ENCODE results near the gene OTUD5. TPM values are rescaled to one million over a fixed set of nuclear protein-coding genes. Genes with fewer than 3 reads are reported as not detected.

OTUD5 gene
- polyA plus RNA-seq, 3 donors, result 8.4 to 75.0 (median 12.4) TPM

DNA sequence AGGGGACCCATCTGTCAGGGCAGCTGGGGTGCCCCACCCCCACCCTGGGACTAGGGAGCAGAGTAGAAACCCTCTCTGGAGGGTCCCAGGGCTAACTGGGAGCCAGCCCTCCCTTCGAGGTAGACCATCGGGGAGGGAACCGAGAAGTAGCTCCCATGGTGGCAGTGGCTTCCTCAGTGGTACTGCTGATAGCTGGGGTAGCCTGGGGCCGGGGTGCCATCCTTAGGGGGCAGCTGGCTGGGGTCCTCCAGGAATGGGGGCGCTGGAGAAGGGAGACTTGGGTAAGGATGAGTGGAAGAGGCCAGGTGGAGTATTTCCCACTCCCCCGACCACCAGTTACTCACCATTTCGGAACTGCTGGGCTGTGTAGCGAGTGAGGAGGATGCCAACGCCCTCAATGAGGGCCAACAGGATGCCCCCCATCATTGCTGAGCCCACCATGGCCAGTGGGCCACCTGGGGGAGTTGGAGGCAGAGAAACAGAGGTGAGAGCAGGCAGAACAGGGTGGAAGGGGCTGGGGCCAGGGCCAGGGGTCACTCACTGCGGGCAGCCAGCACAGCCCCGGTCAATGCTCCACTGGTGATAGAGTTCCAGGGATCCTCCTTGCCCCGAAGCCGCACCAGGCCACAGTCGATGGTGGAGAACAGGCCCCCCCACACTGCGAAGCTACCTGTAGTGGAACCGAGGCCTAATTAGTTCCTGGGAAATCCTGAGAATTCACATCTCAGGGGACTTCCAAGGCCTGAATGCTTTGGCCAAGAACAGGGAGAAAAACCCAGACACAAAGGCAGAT lies 63.7 kb downstream of the OTUD5 start:
- H3K79me2 ChIP-seq (ENCODE audit: insufficient read depth, low read length), result peaks cover 22% of the 10 kb centered on the region
- H3K9ac ChIP-seq (ENCODE audit: insufficient read depth, low read length, poor library complexity, severe bottlenecking), result no peak overlapping the region
- no peak overlapping the region for H3K4me2 ChIP-seq (replicated peaks; ENCODE audit: extremely low read depth, low read length, poor library complexity, severe bottlenecking)
- intact Hi-C loops (cut with micrococcal nuclease), result loop anchor here (5.0 to 10.0 kb wide), 3 partner anchors 51 to 151 kb away; partner anchors contain the start of gene TFE3 (in 1 of the 2)
- H3K4me1 ChIP-seq (ENCODE audit: control insufficient read depth in 1 of 2, insufficient read depth in 2 of 2, low read length in 2 of 2), result peaks cover 24 to 38% of the 10 kb centered on the region in 2 donors
- no peaks in the 10 kb centered on the region for H3K27me3 ChIP-seq (ENCODE audit: control insufficient read depth in 2 of 2, insufficient read depth in 2 of 2, low read length in 2 of 2)
- peaks cover 10% of the 10 kb centered on the region for H4K20me1 ChIP-seq (ENCODE audit: insufficient read depth, low read length)
- peaks cover 12 to 24% of the 10 kb centered on the region in 2 donors for H3K36me3 ChIP-seq (replicated peaks in 1 of 2; ENCODE audit: control insufficient read depth in 1 of 2, insufficient read depth in 2 of 2, low read length in 2 of 2)
- H3K27ac Mint-ChIP-seq, result peak overlapping the region in 1 of 7 donors; percentile 50
- H3K9me3 Mint-ChIP-seq, result peaks cover 0 to 26% (median 4%) of the 10 kb centered on the region in 7 donors
- H3K4me3 ChIP-seq (replicated peaks in 1 of 3; ENCODE audit: low read depth in 2 of 3, low read length in 3 of 3), result no peak overlapping the region
- no peak overlapping the region for H3K27ac ChIP-seq (ENCODE audit: low read depth in 1 of 2, low read length in 2 of 2)
- no peaks in the 10 kb centered on the region for H3K9me3 ChIP-seq (replicated peaks in 1 of 2; ENCODE audit: control insufficient read depth in 1 of 2, insufficient read depth in 1 of 2, low read length in 2 of 2)
- WGBS (ENCODE audit: insufficient coverage), result no CpG with 5 or more reads among the region's 16 CpGs
- H3K27me3 Mint-ChIP-seq (ENCODE audit: low read depth in 3 of 3), result peaks cover 0 to 13% (median 10%) of the 10 kb centered on the region in 3 donors
- H3K4me3 Mint-ChIP-seq, result no peak overlapping the region
- peaks cover 17 to 20% of the 10 kb centered on the region in 2 donors for H3K36me3 Mint-ChIP-seq
- DNase-seq, result no peak
- H3K4me1 Mint-ChIP-seq, result peaks cover 29% of the 10 kb centered on the region
- TF ChIP-seq, protein P1, sequence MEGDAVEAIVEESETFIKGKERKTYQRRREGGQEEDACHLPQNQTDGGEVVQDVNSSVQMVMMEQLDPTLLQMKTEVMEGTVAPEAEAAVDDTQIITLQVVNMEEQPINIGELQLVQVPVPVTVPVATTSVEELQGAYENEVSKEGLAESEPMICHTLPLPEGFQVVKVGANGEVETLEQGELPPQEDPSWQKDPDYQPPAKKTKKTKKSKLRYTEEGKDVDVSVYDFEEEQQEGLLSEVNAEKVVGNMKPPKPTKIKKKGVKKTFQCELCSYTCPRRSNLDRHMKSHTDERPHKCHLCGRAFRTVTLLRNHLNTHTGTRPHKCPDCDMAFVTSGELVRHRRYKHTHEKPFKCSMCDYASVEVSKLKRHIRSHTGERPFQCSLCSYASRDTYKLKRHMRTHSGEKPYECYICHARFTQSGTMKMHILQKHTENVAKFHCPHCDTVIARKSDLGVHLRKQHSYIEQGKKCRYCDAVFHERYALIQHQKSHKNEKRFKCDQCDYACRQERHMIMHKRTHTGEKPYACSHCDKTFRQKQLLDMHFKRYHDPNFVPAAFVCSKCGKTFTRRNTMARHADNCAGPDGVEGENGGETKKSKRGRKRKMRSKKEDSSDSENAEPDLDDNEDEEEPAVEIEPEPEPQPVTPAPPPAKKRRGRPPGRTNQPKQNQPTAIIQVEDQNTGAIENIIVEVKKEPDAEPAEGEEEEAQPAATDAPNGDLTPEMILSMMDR (IDR thresholded peaks at IDR 0.05), result no peak
- no peak overlapping the region for H2AFZ ChIP-seq (ENCODE audit: insufficient read depth, low read depth, low read length, poor library complexity, severe bottlenecking)

DNA sequence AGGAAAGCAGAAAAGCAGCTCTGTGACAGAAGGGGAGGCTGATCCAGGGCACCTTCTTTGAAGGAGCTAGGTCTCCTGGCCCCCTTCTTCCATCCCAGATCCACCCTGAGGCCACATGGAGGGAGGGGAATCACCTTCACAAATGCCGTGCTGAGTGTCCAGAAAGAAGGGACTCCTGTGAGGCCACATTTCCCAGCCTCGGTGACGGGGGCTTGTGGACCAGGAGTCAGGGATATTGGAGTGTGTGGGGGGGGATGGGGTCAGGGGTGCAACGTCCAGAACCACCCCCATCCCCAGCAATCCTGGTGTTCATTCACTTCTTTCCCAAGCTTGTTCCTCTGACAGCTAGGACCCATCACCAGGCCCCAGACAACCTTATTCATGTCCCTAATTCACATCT lies 64.5 kb downstream of the OTUD5 start:
- peaks cover 12 to 24% of the 10 kb centered on the region in 2 donors for H3K36me3 ChIP-seq (replicated peaks in 1 of 2; ENCODE audit: control insufficient read depth in 1 of 2, insufficient read depth in 2 of 2, low read length in 2 of 2)
- no CpG with 5 or more reads among the region's 4 CpGs for WGBS (ENCODE audit: insufficient coverage)
- Mint-ChIP-seq H3K4me3 (no peak overlapping the region), H3K27ac (peak overlapping the region in 1 of 7 donors; percentile 65), H3K9me3 (peaks cover 0 to 20% (median 0%) of the 10 kb centered on the region in 7 donors), H3K4me1 (peaks cover 24% of the 10 kb centered on the region), H3K36me3 (peaks cover 17 to 20% of the 10 kb centered on the region in 2 donors), H3K27me3 (ENCODE audit: low read depth in 3 of 3) (peaks cover 0 to 13% (median 10%) of the 10 kb centered on the region in 3 donors)
- intact Hi-C loops (cut with micrococcal nuclease), result loop anchor here (5.0 to 10.0 kb wide), 3 partner anchors 52 to 152 kb away; partner anchors contain the start of gene TFE3 (in 1 of the 2)
- DNase-seq, result no peak
- H3K4me3 ChIP-seq (replicated peaks in 1 of 3; ENCODE audit: low read depth in 2 of 3, low read length in 3 of 3), result no peak overlapping the region
- peaks cover 17% of the 10 kb centered on the region for H3K79me2 ChIP-seq (ENCODE audit: insufficient read depth, low read length)
- H4K20me1 ChIP-seq (ENCODE audit: insufficient read depth, low read length), result peaks cover 4% of the 10 kb centered on the region
- no peak overlapping the region for H3K4me2 ChIP-seq (replicated peaks; ENCODE audit: extremely low read depth, low read length, poor library complexity, severe bottlenecking)
- no peak overlapping the region for H3K9ac ChIP-seq (ENCODE audit: insufficient read depth, low read length, poor library complexity, severe bottlenecking)
- H2AFZ ChIP-seq (ENCODE audit: insufficient read depth, low read depth, low read length, poor library complexity, severe bottlenecking), result no peak overlapping the region
- no peak overlapping the region for H3K27ac ChIP-seq (ENCODE audit: low read depth in 1 of 2, low read length in 2 of 2)
- peaks cover 19 to 31% of the 10 kb centered on the region in 2 donors for H3K4me1 ChIP-seq (ENCODE audit: control insufficient read depth in 1 of 2, insufficient read depth in 2 of 2, low read length in 2 of 2)
- H3K9me3 ChIP-seq (replicated peaks in 1 of 2; ENCODE audit: control insufficient read depth in 1 of 2, insufficient read depth in 1 of 2, low read length in 2 of 2), result no peaks in the 10 kb centered on the region
- TF ChIP-seq, protein P1 (IDR thresholded peaks at IDR 0.05), result no peak
- no peaks in the 10 kb centered on the region for H3K27me3 ChIP-seq (ENCODE audit: control insufficient read depth in 2 of 2, insufficient read depth in 2 of 2, low read length in 2 of 2)

Measured in CD14-positive monocyte (primary cell).